Stimulated activated CD4-positive, alpha-beta T cell treated with anti-CD3 and anti-CD28 coated beads, Interleukin-1b, Interleukin-23, amount 100 ng/mL, for 24 hours (primary cell): Measurements from ENCODE around the gene MYO9A.
"Not testable (repeated sequence)": the region's sequence is repeated elsewhere in the genome, so short reads cannot be mapped to it uniquely, and the experiment has no call there.

Experiments
- DNase-seq, 4 experiments: peaks; one replicate each; pipeline ENCODE4 v3.0.0-alpha.2; 2020; ENCODE audit warnings: low read depth in 4 of 4, low spot score in 1 of 4

The MYO9A gene

DNA sequence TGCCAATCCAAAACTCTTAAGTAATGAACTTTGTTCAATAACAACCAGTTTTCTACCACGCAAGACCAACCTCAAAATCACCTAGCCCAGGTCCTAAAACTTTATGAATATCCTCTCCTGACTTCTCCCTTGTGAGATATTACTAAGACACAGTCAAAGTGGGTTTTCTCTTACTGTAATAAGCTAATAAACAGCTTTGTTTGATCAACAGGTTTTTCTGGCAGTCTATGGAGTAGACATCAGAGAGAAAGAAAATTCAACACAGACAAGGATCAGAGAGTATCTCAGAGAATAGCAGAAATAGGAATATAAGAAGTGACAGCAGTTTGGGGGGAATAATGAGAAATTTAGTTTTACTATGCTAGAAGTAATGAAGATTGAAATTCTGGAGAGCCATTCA is 228.0 kb downstream of the MYO9A start:
- no peak for DNase-seq

DNA sequence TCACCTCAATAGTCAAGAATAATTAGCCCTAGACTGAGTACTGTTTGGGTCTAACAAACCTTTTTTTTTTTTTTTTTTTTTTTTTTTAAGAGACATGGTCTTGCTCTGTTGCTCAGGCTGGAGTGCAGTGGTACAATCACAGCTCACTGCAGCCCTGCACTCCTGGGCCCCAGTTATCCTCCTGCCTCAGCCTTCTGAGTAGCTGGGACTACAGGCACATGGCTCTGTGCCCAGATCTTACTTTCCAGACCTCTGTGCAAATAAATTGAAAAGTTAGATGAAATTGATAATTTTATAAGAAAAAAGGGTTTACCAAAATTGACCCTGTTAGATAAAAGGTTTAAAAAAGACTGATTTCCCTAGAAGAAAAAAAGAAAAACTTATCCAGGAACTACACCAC is 228.6 kb downstream of the MYO9A start:
- DNase-seq, result no peak

GRCh38 chr15:71888797-71889196 is 229.2 kb downstream of the MYO9A start:
- no peak for DNase-seq

- DNase-seq, result no peak
Measured at GRCh38 chr15:71885390-71885789, 232.6 kb downstream of the MYO9A start.

GRCh38 chr15:71883447-71883846 is 234.5 kb downstream of the MYO9A start:
- DNase-seq, result no peak

DNA sequence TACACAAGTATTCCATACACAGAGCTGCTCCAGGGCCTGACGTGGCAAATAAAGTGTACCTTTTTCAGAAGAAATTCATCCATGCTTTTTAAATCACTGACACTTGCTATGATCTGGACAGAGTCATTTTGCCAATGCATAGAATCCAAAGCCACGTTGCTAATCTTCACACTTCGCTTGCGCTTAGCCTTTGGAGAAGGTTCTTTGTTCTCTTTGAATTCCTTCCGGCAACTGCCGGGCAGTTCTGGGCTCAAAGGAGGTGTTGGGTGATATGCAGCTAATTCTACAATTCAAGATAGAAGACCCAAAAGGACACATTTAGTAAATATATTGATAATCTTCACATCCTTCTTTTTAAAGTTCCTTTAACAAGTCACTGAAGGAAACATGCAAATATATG is 237.7 kb downstream of the MYO9A start:
- no peak for DNase-seq

DNA sequence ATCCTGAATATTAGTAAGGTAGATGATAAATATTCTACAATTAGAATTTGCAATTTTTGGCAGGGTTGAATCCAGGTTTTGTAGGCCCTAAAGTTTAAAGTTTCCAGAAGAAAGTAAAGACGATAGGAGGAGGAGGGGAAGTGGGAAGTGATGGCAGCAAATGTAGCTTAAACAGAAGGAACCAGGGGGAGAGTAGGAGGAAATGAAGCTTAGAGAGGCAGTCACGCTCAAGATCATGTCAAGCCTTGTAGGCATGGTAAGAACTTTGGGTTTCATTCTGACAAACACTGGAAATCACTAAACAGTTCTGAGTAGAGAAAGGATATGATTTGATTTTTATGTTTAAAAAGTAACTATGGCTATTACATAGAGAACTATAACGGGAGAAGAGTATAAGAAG is 243.7 kb downstream of the MYO9A start:
- DNase-seq, result no peak

- DNase-seq, result not testable (repeated sequence)
Measured at GRCh38 chr15:71858232-71858631, 259.7 kb downstream of the MYO9A start.

- no peak for DNase-seq
Measured at GRCh38 chr15:71853543-71853942, 264.4 kb downstream of the MYO9A start.

- DNase-seq, result no peak
Measured at GRCh38 chr15:71844916-71845315, 273.0 kb downstream of the MYO9A start.

DNA sequence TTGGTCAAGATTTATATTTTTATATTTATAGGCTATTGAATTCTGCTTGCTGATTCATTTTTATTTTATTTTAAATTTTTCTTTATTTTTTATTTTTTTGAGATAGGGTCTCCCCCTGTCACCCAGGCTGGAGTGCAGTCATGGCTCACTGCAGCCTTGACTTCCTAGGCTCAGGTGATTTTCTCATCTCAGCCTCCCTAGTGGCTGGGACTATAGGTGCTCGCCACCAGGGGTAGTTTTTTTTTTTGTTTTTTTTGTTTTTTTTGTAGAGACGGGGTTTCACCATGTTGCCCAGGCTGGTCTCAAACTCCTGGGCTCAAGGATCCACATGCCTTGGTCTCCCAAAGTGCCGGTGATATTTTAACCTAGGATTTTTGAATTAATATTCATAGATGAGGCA is 276.4 kb downstream of the MYO9A start:
- DNase-seq, result no peak

- DNase-seq, result no peak
Measured at GRCh38 chr15:71830981-71831380, 287.0 kb downstream of the MYO9A start.

GRCh38 chr15:71826196-71826595 is 291.8 kb downstream of the MYO9A start:
- DNase-seq, result no peak

DNA sequence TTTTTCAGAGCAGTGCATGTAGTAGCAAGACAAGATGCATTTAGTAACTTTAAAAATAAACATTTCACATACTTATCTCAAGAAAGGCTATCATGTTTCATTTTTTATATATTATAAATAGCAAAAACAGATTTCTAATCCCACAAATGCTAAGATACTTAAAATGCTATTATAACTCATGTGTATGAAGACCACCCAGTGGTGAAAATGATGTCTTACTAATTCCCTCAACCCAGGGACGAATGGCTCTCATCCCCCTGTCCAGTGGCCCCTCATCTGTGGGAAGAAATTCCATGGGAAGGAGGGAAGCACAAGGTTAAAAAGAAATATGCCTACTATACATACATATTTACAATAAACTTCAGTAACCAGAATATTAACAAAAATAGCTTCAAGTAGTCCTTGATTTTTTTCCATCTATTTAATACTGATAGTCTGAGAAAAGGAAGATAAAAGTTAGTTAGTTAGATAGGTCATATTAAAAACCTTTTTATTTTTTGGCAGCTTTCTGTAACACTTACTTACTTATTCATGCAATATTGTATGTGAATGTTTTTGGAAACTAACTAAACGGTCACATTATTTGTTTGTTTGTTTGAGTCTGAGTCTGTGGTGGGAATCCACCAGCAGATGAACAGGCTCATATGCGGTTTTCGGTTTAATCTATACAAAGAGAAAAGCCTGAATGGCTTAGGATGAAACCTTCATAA is 292.8 kb downstream of the MYO9A start:
- no peak for DNase-seq

GRCh38 chr15:71823801-71824200 is 294.1 kb downstream of the MYO9A start:
- DNase-seq, result no peak

- no peak for DNase-seq
Measured at GRCh38 chr15:71822890-71823630, 294.9 kb downstream of the MYO9A start.

DNA sequence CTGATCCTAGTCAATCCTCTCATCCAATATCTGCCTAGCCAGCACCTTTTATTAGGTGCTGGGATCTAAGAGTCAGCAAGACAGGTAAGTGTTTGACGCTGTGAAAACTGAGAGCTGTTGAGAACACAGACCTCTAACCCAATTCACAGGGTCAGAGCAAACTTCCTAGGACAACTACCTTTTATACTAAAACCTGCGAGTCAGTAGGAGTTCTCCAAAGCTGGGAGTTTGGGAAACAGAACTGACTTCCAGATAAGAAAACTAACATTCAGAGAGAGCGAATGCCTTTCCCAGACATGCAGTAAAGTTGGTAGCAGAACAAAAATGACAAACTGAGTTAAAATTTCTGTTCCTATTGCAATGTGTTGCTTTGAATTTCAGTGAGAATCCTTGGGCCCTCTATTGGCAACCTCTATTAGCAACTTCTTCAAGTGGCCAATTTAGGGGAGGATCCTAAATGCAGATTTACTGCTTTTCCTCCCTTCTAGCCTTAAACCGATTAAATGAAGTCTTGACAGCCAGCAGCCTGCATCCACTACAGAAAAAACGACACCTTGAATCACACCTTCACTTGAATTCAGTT is 296.3 kb downstream of the MYO9A start:
- DNase-seq, result no peak

- DNase-seq, result no peak
Measured at GRCh38 chr15:71820127-71820526, 297.8 kb downstream of the MYO9A start.

- DNase-seq, result no peak
Measured at GRCh38 chr15:71817351-71817750, 300.6 kb downstream of the MYO9A start.

GRCh38 chr15:71815301-71815700 is 302.6 kb downstream of the MYO9A start:
- no peak for DNase-seq

- no peak for DNase-seq
Measured at GRCh38 chr15:71813723-71814470, 304.1 kb downstream of the MYO9A start.
